ENCODE data around the gene RABEP1. TPM values are rescaled to one million over a fixed set of nuclear protein-coding genes. Genes with fewer than 3 reads are reported as not detected.
"Not testable (repeated sequence)": the region's sequence is repeated elsewhere in the genome, so short reads cannot be mapped to it uniquely, and the experiment has no call there.

Gene RABEP1
- total RNA-seq, 1 donor from 2014 or later, result 53.9 TPM

GRCh38 chr17:5429191-5429887 lies 147.3 kb downstream of the RABEP1 start:
- peak; percentile 12 for DNase-seq

- no peak for DNase-seq
Observed at GRCh38 chr17:5430413-5430999, 148.4 kb downstream of the RABEP1 start.

GRCh38 chr17:5431234-5431633 lies 149.2 kb downstream of the RABEP1 start:
- DNase-seq, result not testable (repeated sequence)

GRCh38 chr17:5431949-5432556 lies 150.0 kb downstream of the RABEP1 start:
- DNase-seq, result no peak

GRCh38 chr17:5434984-5435383 lies 152.9 kb downstream of the RABEP1 start:
- no peak for DNase-seq

Other genes starting within 250 kb of the RABEP1 start
- gene SLC52A1, start 246.9 kb upstream of the RABEP1 start, total RNA-seq, result 0.17 and 0.47 TPM in 2 replicates
- 1.9 and 2.0 TPM in 2 replicates for gene ZFP3, start 203.8 kb upstream of the RABEP1 start, total RNA-seq
- gene ZNF232, start 170.4 kb upstream of the RABEP1 start, total RNA-seq, result 6.2 and 6.3 TPM in 2 replicates
- gene USP6, start 166.3 kb upstream of the RABEP1 start, total RNA-seq, result 0.05 TPM in 1 of 2 replicates, not detected in the other
- gene ZNF594, start 90.4 kb upstream of the RABEP1 start, total RNA-seq, result 3.4 and 4.8 TPM in 2 replicates
- gene SCIMP, start 47.4 kb upstream of the RABEP1 start, total RNA-seq, result not detected in 2 replicates
- 99.9 and 106 TPM in 2 replicates for gene NUP88, start 137.4 kb downstream of the RABEP1 start, total RNA-seq
- 29.1 and 55.6 TPM in 2 replicates for gene RPAIN, start 137.9 kb downstream of the RABEP1 start, total RNA-seq
- gene C1QBP, start 156.9 kb downstream of the RABEP1 start, total RNA-seq, result 246 and 318 TPM in 2 replicates
- 11.1 and 23.5 TPM in 2 replicates for gene DHX33, start 186.7 kb downstream of the RABEP1 start, total RNA-seq
- gene DERL2, start 203.9 kb downstream of the RABEP1 start, total RNA-seq, result 25.0 and 25.5 TPM in 2 replicates
- 20.8 and 21.0 TPM in 2 replicates for gene MIS12, start 204.3 kb downstream of the RABEP1 start, total RNA-seq